KG1 (cell line): ENCODE data around the gene KIF18A.
"Not testable (repeated sequence)": the region's sequence is repeated elsewhere in the genome, so short reads cannot be mapped to it uniquely, and the experiment has no call there.

Experiments used
- DNase-seq: peaks from one replicate; lab custom pipeline; 2025; lab: John Stamatoyannopoulos, UW

The KIF18A gene

DNA sequence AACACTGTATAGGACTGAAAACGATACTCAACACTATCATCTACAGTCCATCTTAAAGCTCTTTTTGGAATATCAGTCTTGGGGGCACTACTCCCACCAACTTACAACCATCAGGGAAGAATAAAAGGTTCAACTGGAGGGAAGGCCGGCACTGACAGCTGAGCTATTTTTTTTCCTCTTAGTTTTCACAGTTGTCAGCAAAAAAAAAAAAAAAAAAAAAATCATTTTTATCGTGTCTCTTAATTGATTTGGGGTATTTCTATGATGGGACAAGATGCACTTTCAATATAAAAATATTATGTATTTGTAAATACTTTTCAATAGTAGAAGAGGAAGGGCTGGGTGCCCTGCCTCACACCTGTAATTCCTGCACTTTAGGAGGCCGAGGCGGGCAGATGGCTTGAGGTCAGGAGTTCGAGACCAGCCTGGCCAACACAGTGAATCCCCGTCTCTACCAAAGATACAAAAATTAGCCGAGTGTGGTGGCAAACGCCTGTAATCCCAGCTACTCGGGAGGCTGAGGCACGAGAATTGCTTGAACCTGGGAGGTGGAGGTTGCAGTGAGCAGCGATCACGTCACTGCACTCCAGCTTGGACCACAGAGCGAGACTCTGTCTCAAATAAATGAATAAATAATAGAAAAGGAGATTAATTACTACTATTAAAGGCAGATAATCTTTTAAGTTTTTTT is 1.5 kb downstream of the KIF18A start:
- DNase-seq, result no peak

- no peak for DNase-seq
Measured at GRCh38 chr11:28105869-28106268, 2.1 kb downstream of the KIF18A start.

DNA sequence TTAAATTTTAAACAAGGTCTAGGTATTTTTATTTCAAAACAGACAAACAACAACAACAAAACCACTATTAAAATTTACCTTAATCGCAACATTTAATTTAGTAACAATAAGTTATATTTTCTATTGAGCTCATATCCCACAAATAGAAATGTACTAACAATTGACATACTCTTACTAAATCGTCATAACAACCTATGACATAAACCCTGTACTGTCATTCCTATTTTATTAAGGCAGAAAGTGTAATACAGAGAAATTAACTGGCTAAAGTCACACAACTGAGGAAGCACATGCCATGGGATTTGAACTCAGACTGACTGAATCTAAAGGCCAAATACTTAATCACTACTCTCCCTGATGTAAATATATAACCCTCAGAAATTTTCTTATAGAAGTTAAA is 3.0 kb downstream of the KIF18A start:
- DNase-seq, result no peak

DNA sequence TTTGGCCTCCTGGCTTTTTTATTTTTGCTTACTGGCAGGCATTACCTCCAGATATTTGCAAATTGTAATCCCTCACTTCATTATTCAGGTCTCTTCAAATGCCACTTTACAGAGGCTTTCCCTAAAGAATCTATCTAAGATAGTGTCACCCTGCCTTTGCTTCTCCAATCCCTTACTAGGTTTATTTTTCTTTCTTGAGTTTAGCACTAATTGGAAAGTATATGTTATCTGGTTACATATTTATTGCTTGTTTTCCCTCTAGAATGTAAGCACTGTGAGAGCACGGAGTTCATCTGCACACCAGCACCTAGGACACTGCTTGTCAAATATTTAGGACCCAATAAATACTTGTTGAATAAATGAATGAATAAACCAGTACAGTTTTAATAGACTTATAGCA is 3.5 kb downstream of the KIF18A start:
- no peak for DNase-seq

GRCh38 chr11:28102300-28102699 is 5.7 kb downstream of the KIF18A start:
- not testable (repeated sequence) for DNase-seq

GRCh38 chr11:28100665-28101064 is 7.3 kb downstream of the KIF18A start:
- DNase-seq, result no peak

- no peak for DNase-seq
Measured at GRCh38 chr11:28099715-28100114, 8.2 kb downstream of the KIF18A start.

DNA sequence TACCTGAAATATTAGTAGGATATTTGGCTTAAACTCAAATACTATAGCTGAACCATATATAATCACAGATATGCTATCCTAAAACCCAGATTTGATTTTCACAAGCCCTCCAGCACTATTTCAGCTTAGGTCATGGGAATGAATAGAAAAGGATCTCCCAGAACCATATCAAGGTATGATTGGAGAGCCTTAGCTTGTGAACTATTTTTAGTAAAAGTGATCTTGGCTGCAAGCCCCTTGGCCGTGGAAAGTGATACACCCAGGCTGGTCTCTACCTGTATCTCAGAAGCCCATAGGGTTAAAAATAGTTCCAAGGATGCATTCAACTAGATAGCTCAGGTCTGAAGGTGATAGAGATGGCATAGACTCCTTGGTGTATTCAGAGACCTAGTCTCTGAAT is 9.7 kb downstream of the KIF18A start:
- no peak for DNase-seq

DNA sequence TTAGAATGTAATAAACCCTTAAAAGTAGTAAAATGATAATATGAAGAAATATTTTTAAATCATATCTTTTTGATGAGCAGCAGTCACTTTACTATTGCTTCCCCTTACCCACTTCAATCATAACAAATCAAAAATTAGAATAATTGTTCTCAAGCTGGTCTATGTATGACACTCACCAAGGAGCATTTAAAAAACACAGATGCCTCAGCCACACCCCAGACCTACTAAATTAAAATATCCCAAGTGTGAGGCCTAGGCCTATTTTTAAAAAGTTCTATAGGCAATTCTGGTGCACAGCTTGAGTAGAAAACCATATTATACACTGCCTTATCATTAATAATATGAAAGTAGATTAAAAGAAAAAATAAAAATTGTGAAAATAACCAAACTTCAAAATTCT is 15.2 kb downstream of the KIF18A start:
- no peak for DNase-seq

- no peak for DNase-seq
Measured at GRCh38 chr11:28090052-28090749, 17.8 kb downstream of the KIF18A start.

GRCh38 chr11:28089378-28089777 is 18.6 kb downstream of the KIF18A start:
- no peak for DNase-seq

DNA sequence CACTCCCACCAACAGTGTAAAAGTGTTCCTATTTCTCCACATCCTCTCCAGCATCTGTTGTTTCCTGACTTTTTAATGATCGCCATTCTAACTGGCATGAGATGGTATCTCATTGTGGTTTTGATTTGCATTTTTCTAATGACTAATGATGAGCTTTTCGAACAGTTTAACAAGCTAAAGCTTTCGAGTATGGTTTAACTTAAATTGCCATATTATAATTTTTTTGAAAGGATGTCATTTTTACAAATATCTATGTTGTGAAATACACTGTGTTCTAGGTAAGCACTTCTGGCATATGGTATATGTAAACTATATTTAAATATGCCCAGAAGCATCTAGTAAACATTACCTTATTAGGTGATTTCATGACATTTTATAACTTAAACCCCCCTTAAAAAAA is 20.3 kb downstream of the KIF18A start:
- not testable (repeated sequence) for DNase-seq

DNA sequence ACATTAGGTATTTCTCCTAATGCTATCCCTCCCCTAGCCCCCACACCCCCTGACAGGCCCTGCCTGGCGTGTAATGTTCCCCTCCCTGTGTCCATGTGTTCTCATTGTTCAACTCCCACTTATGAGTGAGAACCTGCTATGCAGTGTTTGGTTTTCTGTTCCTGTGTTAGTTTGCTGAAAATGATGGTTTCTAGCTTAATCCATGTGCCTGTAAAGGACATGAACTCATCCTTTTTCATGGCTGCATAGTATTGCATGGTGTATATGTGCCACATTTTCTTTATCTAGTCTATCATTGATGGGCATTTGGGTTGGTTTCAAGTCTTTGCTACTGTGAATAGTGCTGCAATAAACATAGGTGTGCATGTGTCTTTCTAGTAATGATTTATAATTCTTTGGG is 20.8 kb downstream of the KIF18A start:
- not testable (repeated sequence) for DNase-seq

DNA sequence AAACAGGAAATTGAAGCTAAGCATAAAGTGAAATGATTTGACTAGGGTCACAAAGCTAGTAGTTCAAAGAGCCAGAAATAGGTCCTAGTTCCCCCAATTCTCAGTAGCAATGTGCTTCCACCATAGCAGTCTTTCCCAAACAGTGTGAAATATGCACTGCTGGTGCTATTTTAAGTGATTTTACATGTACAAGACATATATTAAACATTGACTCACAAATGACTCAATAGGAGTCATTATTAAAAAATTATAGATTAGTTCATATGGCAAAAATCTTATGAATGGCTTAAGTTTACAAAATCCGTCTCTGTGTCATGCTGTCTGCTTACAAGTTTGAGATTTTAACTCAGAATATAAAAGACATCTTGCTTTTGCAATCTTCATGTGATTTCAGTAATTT is 21.4 kb downstream of the KIF18A start:
- no peak for DNase-seq

- no peak for DNase-seq
Measured at GRCh38 chr11:28083118-28083517, 24.8 kb downstream of the KIF18A start.

- no peak for DNase-seq
Measured at GRCh38 chr11:28077521-28077920, 30.4 kb downstream of the KIF18A start.

DNA sequence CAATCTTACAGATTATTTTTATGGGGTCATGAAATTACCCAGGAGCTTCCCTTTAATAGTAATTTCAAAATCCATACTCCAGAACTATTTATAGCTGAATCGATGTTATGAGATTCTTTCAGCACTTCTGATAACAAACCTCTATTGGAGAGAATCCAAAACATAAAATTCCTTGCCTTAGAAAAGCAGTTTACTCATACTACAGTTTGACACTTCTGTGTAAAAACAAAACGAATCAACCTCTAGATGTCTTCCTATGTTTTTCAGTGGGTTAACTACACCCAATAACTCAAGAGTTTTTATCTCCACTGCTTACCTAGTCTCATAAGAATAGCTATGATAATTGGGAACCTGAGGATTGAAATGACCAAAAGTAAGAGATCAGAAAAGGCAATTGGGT is 35.6 kb downstream of the KIF18A start:
- DNase-seq, result no peak

DNA sequence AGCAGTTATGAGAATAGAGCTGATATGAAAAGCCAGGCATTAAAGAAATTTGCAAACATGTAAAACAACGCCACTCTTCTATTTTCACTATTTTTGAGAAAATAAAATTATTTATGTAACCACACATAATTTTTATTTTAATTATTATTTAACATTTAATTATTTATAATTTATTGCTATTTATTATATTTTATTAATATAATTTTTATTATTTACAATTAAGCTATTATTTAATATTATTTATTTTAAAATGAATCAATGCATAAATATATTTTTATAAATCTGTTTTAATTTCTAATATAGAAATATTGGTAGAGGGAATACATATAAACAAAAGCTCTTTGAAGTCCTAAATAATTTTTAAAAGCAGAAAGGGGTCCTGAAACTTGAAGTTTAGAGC is 36.7 kb downstream of the KIF18A start:
- DNase-seq, result no peak

GRCh38 chr11:28058333-28058732 is 49.6 kb downstream of the KIF18A start:
- no peak for DNase-seq

DNA sequence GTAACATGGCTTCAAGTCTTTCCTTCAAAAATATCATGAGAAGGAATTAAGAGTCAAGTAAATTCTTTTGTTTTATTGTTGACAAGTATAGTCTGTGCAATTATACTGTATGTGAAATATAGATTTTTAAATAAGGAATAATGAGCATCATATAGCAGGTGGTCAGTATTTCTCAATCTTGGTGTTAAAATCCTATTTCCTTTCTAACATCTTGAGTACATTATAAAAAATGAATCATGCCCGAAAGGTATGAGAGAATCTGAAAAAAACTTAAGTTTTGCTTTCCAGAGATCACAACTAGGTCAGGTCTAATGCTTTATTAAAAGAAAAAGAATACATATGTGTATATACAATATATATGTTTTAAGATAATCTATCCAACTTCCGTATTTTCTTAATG is 53.1 kb downstream of the KIF18A start:
- no peak for DNase-seq

- DNase-seq, result no peak
Measured at GRCh38 chr11:28049338-28050216, 58.4 kb downstream of the KIF18A start.

DNA sequence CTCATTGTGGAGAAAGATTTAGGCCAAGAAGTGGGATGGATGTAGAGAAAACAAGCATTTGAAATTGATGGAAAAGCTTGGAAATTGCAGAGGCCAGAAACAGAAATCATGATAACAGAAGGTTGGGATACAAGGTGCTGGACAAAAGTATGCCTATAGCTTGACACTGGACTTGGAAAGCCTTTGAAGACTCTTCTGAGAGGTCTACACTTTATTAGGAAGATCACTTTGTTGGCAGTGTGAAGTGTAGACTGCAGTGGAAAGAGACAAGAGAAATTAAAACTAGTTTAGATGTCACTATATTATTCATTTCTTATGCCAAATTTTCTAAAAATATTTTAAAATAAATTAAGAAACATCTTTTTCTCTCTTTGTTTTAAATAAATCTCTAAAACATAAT is 59.1 kb downstream of the KIF18A start:
- no peak for DNase-seq
